PC-3 (cell line): ENCODE results near the gene CZIB.

Experiments
- EZH2phosphoT487 ChIP-seq: fragments of 300-600 bp; sonication (generic); IDR thresholded peaks from 2 replicates; pipeline ENCODE4 v1.6.1; 2018; ENCODE audit warnings: mild to moderate bottlenecking, antibody characterized with exemption, low read length, borderline replicate concordance
- TF ChIP-seq, protein P1 (sequence below): fragments of 300-600 bp; sonication (generic); conservative IDR thresholded peaks from 2 replicates; pipeline ENCODE4 v1.5.1; 2017; ENCODE audit warnings: antibody characterized with exemption, low read depth, mild to moderate bottlenecking, low read length

DNA sequence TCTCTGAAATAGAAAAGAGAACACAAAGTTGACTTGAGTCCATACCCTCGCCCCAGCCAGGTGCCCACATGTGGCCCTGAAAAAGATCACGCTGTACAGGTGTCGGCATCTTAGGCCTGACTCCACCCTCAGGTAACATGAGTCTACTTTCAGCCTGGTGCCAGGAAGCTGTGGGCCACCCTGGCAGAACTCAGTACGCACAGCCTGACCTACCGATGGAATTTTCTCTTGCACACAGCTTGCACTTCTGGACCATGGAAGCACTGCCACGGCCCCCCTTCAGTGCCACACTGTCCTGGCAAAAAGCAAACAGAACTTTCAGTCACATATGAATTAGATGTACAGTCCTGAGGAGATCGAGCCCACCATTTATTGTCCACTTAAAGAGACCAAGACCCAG lies 2.2 kb downstream of the CZIB start:
- TF ChIP-seq, protein P1, sequence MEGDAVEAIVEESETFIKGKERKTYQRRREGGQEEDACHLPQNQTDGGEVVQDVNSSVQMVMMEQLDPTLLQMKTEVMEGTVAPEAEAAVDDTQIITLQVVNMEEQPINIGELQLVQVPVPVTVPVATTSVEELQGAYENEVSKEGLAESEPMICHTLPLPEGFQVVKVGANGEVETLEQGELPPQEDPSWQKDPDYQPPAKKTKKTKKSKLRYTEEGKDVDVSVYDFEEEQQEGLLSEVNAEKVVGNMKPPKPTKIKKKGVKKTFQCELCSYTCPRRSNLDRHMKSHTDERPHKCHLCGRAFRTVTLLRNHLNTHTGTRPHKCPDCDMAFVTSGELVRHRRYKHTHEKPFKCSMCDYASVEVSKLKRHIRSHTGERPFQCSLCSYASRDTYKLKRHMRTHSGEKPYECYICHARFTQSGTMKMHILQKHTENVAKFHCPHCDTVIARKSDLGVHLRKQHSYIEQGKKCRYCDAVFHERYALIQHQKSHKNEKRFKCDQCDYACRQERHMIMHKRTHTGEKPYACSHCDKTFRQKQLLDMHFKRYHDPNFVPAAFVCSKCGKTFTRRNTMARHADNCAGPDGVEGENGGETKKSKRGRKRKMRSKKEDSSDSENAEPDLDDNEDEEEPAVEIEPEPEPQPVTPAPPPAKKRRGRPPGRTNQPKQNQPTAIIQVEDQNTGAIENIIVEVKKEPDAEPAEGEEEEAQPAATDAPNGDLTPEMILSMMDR, result no peak
- TF ChIP-seq EZH2phosphoT487, result no peak
